ENCODE measurements around the gene MAB21L4. TPM values are rescaled to one million over a fixed set of nuclear protein-coding genes. Genes with fewer than 3 reads are reported as not detected.

MAB21L4 gene
- total and polyA plus RNA-seq, 2 experiments from 2014 or later, result not detected

DNA sequence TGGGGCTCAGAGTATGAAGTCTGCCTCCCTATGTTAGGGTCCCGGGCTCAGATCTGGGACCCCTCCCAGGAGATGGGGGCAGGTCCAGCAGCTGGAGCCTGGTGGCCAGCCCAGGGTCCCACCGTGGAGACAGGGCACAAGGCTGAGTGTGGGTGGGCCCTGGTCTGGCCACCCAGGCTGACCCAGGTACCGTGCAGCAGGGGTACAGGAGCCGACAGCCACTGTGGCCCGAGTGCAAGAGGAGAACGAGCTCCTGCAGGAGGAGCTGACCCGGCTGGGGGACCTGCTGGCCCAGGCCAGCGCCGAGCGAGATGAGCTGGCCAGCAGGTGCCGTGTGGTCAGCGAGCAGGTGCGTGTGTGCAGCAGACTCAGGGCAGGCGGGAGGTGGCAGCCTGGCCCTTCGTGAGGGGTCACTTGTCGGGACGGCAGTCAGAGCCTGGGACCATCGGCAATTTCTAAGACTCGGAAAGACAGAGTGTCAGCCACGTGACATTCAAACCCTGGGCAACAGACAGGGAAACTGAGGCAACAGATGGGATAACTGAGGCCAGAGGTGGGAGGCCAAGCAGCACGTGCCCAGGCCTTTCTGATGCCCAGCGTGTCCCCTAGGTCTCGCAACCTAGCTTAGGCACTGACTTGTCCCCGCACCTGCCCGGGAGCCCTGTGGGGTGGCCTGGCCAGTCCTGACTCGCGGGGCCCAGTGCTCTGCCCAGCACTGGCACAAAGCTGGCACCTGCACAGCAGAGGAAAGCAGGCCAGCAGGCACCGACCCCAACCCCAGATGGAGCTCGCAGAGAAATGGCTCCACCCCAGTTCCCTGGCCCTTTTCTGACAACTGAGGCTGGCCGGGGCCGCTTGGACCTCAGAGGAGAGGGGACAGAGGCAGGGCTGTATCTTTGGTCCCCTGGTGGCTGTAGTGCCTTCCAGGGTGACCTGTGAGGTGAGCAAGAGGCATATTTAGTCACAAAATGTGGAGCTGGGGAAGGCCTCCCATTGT is 24.1 kb upstream of the MAB21L4 start:
- DNase-seq (ENCODE audit: low spot score) (no peak), ATAC-seq (no peak)
- no peaks in the 10 kb centered on the region for H3K9me2 ChIP-seq (ENCODE audit: insufficient read depth)
- H3K4me2 ChIP-seq, result no peak overlapping the region
- H3F3A ChIP-seq (replicated peaks; ENCODE audit: low read depth), result no peaks in the 10 kb centered on the region
- Mint-ChIP-seq H3K4me3 (no peak overlapping the region), H3K9me3 (no peaks in the 10 kb centered on the region), H3K36me3 (ENCODE audit: low read depth) (no peaks in the 10 kb centered on the region), H3K27me3 (ENCODE audit: insufficient read depth, low read depth, poor library complexity) (peaks cover 4% of the 10 kb centered on the region), H3K27ac (no peak overlapping the region), H3K4me1 (0 out of 3 replicates have a peak, but pooled peaks cover 4% of the 10 kb centered on the region)
- H3K4me3 ChIP-seq, result no peak overlapping the region
- H4K20me1 ChIP-seq (replicated peaks; ENCODE audit: insufficient read depth), result no peaks in the 10 kb centered on the region
- H3K79me2 ChIP-seq (replicated peaks; ENCODE audit: insufficient read depth), result no peaks in the 10 kb centered on the region
- no peaks in the 10 kb centered on the region; the same call in 1 of the 2 replicates for H3K4me1 ChIP-seq (ENCODE audit: insufficient read depth)
- TF ChIP-seq, protein P1, sequence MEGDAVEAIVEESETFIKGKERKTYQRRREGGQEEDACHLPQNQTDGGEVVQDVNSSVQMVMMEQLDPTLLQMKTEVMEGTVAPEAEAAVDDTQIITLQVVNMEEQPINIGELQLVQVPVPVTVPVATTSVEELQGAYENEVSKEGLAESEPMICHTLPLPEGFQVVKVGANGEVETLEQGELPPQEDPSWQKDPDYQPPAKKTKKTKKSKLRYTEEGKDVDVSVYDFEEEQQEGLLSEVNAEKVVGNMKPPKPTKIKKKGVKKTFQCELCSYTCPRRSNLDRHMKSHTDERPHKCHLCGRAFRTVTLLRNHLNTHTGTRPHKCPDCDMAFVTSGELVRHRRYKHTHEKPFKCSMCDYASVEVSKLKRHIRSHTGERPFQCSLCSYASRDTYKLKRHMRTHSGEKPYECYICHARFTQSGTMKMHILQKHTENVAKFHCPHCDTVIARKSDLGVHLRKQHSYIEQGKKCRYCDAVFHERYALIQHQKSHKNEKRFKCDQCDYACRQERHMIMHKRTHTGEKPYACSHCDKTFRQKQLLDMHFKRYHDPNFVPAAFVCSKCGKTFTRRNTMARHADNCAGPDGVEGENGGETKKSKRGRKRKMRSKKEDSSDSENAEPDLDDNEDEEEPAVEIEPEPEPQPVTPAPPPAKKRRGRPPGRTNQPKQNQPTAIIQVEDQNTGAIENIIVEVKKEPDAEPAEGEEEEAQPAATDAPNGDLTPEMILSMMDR (conservative IDR thresholded peaks at IDR 0.05; ENCODE audit: low read depth in 2 of 2), result no peak
- TF ChIP-seq NANOG (IDR thresholded peaks at IDR 0.05; ENCODE audit: borderline replicate concordance), result no peak
- no peak for TF ChIP-seq STAT1 (IDR thresholded peaks at IDR 0.05; ENCODE audit: unreplicated experiment)
- TF ChIP-seq, protein P2, sequence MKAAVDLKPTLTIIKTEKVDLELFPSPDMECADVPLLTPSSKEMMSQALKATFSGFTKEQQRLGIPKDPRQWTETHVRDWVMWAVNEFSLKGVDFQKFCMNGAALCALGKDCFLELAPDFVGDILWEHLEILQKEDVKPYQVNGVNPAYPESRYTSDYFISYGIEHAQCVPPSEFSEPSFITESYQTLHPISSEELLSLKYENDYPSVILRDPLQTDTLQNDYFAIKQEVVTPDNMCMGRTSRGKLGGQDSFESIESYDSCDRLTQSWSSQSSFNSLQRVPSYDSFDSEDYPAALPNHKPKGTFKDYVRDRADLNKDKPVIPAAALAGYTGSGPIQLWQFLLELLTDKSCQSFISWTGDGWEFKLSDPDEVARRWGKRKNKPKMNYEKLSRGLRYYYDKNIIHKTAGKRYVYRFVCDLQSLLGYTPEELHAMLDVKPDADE (IDR thresholded peaks at IDR 0.05), result no peak
- no peak for TF ChIP-seq ZNF114 (CRISPR knock-in tag; IDR thresholded peaks at IDR 0.05)
- no peak for TF ChIP-seq ZNF331 (CRISPR knock-in tag; IDR thresholded peaks at IDR 0.05; ENCODE audit: low read depth)
- TF ChIP-seq POLR2AphosphoS5 (IDR thresholded peaks at IDR 0.05; ENCODE audit: low read depth), result no peak
- TF ChIP-seq, protein P3, sequence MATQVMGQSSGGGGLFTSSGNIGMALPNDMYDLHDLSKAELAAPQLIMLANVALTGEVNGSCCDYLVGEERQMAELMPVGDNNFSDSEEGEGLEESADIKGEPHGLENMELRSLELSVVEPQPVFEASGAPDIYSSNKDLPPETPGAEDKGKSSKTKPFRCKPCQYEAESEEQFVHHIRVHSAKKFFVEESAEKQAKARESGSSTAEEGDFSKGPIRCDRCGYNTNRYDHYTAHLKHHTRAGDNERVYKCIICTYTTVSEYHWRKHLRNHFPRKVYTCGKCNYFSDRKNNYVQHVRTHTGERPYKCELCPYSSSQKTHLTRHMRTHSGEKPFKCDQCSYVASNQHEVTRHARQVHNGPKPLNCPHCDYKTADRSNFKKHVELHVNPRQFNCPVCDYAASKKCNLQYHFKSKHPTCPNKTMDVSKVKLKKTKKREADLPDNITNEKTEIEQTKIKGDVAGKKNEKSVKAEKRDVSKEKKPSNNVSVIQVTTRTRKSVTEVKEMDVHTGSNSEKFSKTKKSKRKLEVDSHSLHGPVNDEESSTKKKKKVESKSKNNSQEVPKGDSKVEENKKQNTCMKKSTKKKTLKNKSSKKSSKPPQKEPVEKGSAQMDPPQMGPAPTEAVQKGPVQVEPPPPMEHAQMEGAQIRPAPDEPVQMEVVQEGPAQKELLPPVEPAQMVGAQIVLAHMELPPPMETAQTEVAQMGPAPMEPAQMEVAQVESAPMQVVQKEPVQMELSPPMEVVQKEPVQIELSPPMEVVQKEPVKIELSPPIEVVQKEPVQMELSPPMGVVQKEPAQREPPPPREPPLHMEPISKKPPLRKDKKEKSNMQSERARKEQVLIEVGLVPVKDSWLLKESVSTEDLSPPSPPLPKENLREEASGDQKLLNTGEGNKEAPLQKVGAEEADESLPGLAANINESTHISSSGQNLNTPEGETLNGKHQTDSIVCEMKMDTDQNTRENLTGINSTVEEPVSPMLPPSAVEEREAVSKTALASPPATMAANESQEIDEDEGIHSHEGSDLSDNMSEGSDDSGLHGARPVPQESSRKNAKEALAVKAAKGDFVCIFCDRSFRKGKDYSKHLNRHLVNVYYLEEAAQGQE (IDR thresholded peaks at IDR 0.05; ENCODE audit: unreplicated experiment), result no peak
- TF ChIP-seq, protein P4, sequence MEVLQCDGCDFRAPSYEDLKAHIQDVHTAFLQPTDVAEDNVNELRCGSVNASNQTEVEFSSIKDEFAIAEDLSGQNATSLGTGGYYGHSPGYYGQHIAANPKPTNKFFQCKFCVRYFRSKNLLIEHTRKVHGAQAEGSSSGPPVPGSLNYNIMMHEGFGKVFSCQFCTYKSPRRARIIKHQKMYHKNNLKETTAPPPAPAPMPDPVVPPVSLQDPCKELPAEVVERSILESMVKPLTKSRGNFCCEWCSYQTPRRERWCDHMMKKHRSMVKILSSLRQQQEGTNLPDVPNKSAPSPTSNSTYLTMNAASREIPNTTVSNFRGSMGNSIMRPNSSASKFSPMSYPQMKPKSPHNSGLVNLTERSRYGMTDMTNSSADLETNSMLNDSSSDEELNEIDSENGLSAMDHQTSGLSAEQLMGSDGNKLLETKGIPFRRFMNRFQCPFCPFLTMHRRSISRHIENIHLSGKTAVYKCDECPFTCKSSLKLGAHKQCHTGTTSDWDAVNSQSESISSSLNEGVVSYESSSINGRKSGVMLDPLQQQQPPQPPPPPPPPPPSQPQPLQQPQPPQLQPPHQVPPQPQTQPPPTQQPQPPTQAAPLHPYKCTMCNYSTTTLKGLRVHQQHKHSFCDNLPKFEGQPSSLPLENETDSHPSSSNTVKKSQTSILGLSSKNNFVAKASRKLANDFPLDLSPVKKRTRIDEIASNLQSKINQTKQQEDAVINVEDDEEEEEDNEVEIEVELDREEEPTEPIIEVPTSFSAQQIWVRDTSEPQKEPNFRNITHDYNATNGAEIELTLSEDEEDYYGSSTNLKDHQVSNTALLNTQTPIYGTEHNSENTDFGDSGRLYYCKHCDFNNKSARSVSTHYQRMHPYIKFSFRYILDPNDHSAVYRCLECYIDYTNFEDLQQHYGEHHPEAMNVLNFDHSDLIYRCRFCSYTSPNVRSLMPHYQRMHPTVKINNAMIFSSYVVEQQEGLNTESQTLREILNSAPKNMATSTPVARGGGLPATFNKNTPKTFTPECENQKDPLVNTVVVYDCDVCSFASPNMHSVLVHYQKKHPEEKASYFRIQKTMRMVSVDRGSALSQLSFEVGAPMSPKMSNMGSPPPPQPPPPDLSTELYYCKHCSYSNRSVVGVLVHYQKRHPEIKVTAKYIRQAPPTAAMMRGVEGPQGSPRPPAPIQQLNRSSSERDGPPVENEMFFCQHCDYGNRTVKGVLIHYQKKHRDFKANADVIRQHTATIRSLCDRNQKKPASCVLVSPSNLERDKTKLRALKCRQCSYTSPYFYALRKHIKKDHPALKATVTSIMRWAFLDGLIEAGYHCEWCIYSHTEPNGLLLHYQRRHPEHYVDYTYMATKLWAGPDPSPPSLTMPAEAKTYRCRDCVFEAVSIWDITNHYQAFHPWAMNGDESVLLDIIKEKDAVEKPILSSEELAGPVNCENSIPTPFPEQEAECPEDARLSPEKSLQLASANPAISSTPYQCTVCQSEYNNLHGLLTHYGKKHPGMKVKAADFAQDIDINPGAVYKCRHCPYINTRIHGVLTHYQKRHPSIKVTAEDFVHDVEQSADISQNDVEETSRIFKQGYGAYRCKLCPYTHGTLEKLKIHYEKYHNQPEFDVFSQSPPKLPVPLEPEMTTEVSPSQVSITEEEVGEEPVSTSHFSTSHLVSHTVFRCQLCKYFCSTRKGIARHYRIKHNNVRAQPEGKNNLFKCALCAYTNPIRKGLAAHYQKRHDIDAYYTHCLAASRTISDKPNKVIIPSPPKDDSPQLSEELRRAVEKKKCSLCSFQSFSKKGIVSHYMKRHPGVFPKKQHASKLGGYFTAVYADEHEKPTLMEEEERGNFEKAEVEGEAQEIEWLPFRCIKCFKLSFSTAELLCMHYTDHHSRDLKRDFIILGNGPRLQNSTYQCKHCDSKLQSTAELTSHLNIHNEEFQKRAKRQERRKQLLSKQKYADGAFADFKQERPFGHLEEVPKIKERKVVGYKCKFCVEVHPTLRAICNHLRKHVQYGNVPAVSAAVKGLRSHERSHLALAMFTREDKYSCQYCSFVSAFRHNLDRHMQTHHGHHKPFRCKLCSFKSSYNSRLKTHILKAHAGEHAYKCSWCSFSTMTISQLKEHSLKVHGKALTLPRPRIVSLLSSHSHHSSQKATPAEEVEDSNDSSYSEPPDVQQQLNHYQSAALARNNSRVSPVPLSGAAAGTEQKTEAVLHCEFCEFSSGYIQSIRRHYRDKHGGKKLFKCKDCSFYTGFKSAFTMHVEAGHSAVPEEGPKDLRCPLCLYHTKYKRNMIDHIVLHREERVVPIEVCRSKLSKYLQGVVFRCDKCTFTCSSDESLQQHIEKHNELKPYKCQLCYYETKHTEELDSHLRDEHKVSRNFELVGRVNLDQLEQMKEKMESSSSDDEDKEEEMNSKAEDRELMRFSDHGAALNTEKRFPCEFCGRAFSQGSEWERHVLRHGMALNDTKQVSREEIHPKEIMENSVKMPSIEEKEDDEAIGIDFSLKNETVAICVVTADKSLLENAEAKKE (CRISPR knock-in tag; IDR thresholded peaks at IDR 0.05), result no peak
- TF ChIP-seq CREB1 (CRISPR knock-in tag; IDR thresholded peaks at IDR 0.05; ENCODE audit: low read depth), result no peak
- H2AFZ ChIP-seq, result no peak overlapping the region
- H3K27me3 ChIP-seq (ENCODE audit: insufficient read depth), result peaks cover 5% of the 10 kb centered on the region; the same call in 1 of the 2 replicates
- H3K36me3 ChIP-seq (ENCODE audit: insufficient read depth), result no peaks in the 10 kb centered on the region
- no peak overlapping the region for H3K27ac ChIP-seq (ENCODE audit: low read depth)

All from GM23338 (cell line).